SKM-1 (cell line): ENCODE measurements around the gene LAMA4.

Experiments used
- DNase-seq: peaks from one replicate; lab custom pipeline; 2025; ENCODE audit not compliant: unreplicated experiment; lab: John Stamatoyannopoulos, UW

Gene LAMA4

DNA sequence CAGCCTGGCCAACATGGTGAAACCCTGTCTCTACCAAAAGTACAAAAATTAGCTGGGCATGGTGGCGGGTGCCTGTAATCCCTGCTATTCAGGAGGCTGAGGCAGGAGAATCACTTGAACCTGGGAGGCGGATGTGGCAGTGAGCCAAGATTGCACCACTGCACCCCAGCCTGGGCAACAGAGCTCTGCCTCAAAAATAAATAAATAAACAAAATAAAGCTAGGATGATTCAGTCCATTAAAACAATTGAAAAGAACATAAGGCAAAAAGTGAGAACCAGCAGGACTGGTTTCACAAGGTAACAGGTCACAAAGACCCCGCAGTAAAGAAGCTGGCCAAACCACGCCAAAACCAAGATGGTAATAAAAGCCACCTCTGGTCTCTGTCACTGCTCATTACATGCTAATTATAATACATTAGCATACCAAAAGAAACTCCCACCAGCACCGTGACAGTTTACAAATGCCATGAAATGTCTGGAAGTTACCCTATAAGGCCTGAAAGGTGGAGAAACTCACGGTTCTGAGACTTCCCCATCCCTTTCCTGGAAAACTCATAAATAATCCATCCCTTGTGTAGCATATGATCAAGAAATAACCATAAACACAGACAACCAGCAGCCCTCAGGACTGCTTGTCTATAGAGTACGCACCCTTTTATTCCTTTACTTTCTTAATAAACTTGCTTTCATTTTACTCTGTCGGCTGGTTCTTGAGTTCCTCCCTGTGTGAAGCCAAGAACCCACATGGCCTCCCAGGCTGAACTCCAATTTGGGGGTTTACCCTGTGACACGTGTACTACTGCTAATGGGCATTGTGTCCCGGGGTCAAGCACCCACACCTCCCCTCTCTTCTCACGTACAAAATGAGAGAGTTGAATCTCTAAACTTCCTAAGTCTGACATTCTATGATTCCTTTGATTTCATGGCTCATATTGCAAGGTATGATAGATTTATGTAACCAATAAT is 10.2 kb downstream of the LAMA4 start:
- DNase-seq = no peak

DNA sequence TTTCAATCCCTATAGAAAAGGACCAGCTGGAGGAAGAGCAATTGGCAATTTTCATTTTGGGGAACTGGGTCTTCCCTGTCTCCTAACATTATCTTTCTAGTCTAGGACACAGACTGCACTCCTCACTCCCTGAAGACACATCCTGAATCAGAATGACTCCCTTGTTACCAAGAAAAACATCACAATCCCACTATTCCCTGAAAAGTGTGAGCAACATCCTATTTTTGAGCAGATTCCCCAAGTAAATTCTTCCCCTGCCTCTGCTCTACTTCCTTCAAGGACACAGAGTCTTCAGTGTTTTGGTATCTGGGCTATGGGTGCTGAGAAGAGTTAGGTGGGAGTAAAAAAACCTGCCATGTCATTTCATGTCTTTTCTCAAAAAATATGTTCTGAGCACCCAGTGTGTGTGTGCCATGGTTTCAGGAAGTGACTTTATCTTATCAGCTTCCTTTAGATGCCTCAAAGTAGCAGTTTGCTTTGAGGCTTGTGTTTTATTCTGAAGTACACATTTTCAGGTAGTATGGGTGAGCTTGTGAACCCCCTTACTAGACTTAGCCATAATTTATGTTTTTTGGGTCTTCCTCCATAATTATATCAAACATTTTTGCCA is 12.4 kb downstream of the LAMA4 start:
- DNase-seq = no peak

DNA sequence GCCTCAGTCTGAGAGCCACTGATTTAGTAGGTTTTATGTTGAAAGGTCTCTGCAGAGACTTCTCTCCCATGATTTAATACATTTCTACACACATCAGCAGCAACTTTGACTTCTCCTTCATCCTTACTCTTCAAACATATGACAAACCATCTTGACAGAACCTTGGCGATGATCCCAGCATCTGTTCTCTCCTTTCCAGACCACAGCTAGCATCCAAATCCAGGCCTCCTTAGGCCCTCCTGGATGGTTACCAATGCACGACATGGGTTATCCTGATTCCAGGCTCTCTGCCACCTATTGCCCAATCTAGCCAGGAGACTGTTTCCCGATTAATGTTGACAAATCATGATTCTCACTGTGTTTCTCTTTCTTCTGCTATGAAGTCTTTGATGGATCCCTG is 16.8 kb downstream of the LAMA4 start:
- DNase-seq = no peak

DNA sequence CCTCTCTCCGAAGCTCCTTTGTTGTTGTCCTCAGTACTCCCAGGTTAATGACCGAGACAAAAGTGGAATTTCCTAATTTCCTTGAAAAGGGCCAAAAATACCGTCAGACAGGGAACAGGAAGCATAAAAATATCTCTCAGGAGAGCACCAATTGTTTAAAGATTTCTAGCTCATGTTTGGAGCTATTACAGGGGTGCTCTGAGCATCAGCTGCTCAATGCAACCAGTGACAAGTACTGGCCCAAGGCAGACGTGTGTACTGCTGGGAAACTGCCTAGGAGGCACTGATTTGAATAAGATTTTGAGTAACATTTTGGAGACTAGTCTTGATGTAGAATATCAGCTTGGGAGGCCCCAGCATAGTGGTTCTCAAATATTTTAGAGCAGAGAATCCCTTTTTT is 17.3 kb downstream of the LAMA4 start:
- DNase-seq = no peak

- DNase-seq = peak; percentile 82
These were observed 18.4 kb downstream of the LAMA4 start for GRCh38 chr6:112235956-112236355.

DNA sequence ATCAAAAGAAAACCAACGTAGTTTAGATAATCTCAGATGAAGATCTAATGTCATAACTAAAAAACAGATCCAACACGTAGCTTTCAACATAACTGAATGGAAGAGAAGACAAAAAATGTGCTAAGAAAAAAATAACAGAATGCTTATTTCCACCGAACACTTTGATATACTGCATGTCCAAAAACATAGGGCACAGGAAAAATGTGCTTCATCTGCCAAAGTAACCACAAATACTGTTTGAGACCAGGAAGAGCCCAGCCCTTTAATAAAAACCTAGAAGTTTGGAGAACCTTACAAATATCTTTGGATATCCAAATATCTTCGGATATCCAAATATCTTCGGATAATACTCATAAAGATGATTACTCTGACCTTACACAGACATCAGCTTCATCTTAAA is 19.8 kb downstream of the LAMA4 start:
- no peak for DNase-seq

GRCh38 chr6:112233847-112234246 is 20.5 kb downstream of the LAMA4 start:
- no peak for DNase-seq

GRCh38 chr6:112232845-112233256 is 21.5 kb downstream of the LAMA4 start:
- no peak for DNase-seq

DNA sequence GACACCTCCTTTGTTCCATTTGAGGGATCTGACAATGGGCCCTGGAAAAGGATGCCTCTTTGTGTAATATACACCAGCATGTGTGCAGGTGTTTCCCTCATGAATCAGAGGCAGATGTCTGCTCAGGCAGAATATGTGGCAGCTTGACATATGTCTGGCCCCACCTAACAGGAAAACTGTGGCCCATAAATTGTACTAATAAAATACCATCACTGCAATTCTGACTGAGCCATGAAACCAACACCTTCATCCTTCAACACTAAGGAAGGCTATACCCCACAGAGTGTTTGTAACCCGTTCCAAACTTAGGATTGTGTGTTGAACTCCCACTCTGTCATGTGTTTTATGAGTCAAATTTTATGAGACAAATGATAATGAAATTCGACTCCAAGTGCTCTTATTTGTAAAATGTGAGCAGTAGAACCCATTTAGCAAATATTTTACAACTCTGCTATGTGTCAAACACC is 22.7 kb downstream of the LAMA4 start:
- no peak for DNase-seq

DNA sequence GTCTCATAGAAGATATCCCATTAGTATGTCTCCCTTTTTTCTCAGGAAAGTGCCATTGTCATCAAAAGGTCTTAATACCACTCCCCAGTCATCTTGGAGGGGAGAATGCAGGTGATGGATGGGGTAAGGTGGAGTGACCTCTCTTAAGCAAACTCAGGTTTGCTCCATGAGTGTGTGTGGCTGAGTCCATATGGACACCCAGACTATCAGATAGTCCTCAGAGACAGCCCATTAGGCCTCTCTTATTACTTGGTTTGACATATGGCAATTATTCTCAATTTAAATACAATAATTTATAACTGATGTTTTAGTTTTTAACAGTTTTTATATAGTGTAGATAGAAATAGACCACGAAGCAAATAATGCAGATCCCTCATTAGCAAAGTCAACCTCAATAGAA is 23.2 kb downstream of the LAMA4 start:
- no peak for DNase-seq

- DNase-seq = no peak
These were observed 25.7 kb downstream of the LAMA4 start for GRCh38 chr6:112228480-112229332.

DNA sequence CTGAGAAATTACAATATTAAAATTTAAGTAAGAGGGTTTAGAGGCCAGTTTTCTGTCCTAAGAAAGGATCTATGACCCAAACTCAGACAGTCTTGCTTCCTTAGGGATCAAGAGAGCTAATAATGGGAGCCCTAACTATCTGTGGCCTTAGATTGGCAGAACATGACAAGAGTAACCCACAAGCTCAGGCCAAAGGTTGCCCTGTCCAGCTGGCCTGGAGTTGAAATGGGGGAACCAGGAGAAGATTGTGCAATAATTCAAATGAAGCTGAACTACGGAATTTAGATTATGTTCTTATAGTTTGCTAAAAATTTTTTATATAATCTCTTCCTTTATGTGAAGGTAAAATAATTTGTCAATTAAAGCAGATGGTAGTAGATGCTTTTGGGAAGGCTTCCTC is 26.4 kb downstream of the LAMA4 start:
- no peak for DNase-seq

DNA sequence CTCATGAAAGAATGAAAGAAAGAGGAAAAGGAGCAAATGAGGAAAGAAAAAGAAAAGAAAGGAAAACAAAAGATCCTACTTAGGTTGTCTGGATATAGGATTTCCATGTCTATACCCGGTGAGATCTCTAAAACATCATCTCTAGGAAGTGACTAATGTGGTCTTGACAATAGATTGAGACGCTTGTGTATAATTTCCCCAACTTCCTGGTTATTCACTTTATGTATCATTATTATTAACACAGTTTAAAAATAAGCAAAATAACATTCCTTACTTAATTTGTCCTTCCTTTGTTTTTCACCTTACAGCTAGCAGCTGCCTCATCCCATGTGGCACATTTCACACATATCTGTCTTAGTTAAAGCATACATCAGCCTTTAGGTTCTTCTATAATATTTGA is 27.0 kb downstream of the LAMA4 start:
- no peak for DNase-seq

GRCh38 chr6:112225691-112226090 is 28.7 kb downstream of the LAMA4 start:
- DNase-seq = no peak

DNA sequence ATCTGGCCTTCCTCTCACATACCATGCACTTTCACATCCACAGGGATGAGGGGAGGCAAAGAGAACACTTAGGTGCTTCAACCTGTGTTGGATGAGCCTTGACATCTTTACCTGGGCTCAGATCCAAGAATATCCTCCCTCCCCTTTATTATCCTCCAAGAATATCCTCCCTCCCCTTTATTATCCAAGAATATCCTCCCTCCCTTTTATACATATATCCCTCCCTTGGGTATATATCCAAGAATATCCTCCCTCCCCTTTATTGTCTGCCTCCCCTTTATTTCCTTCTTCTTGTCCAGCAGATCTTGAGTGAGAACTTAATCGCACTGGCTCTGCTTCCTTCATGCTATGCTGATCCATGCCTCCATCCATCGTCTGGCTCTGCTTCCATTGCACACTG is 30.3 kb downstream of the LAMA4 start:
- DNase-seq = no peak

GRCh38 chr6:112223070-112223861 is 31.1 kb downstream of the LAMA4 start:
- DNase-seq = no peak

- no peak for DNase-seq
These were observed 32.1 kb downstream of the LAMA4 start for GRCh38 chr6:112221981-112222852.

GRCh38 chr6:112221561-112221960 is 32.8 kb downstream of the LAMA4 start:
- DNase-seq = no peak

DNA sequence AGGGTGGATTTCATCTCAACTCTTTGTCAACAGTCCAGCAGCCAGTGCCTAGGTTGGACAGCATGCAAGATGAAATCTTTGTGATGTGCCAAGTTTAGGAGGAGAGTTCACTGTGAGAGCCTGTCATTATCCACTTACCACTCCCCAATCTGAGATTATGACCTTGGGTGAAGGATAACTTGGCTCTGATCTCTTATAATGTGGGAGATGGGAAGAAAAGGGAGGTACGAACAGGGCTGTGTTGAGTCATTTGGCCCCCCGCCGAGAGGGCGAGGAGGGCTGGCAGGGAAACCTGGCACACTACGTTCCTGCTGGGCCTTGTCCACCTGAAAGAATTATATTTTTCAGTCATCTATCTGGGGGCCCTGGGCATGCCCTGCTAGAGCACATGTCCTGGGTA is 35.8 kb downstream of the LAMA4 start:
- DNase-seq = no peak
